NB4 (cell line): ENCODE measurements around the gene HPSE.

Source experiments
- MYC ChIP-seq: IDR thresholded peaks from 2 replicates; pipeline ENCODE4 v1.6.1; 2011; ENCODE audit warnings: low read depth, low read length
- POLR2A ChIP-seq: IDR thresholded peaks from 2 replicates; pipeline ENCODE4 v1.6.1; 2011; ENCODE audit warnings: mild to moderate bottlenecking; ENCODE audit not compliant: insufficient read length; ENCODE audit errors: extremely low read depth
- TF ChIP-seq, protein P1 (sequence below): IDR thresholded peaks from one replicate; pipeline ENCODE4 v1.5.1; 2012; ENCODE audit warnings: low read depth, low read length
- TF ChIP-seq, protein P2 (sequence below): IDR thresholded peaks from 2 replicates; pipeline ENCODE4 v1.6.1; 2011; ENCODE audit warnings: low read depth, low read length

DNA sequence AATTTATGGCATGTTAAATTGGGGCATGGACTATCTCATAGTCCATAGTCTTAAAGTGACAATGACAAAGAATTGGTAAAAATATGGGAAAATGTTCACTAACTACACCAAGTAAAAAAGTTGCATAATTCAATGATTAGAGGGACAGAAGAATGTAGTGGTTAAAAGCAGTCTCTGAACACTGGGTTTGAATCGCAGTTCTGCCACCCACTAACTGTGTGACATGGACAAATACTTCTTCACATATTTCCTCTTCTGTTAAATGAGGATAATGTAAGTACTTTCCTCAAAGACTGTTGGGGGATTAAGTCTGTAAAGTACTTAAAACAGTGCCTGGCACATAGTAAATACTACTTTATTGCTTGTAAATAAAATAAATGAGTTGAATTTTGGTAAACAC is 65.4 kb downstream of the HPSE start:
- TF ChIP-seq, protein P1, sequence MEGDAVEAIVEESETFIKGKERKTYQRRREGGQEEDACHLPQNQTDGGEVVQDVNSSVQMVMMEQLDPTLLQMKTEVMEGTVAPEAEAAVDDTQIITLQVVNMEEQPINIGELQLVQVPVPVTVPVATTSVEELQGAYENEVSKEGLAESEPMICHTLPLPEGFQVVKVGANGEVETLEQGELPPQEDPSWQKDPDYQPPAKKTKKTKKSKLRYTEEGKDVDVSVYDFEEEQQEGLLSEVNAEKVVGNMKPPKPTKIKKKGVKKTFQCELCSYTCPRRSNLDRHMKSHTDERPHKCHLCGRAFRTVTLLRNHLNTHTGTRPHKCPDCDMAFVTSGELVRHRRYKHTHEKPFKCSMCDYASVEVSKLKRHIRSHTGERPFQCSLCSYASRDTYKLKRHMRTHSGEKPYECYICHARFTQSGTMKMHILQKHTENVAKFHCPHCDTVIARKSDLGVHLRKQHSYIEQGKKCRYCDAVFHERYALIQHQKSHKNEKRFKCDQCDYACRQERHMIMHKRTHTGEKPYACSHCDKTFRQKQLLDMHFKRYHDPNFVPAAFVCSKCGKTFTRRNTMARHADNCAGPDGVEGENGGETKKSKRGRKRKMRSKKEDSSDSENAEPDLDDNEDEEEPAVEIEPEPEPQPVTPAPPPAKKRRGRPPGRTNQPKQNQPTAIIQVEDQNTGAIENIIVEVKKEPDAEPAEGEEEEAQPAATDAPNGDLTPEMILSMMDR, result no peak
- TF ChIP-seq, protein P2, sequence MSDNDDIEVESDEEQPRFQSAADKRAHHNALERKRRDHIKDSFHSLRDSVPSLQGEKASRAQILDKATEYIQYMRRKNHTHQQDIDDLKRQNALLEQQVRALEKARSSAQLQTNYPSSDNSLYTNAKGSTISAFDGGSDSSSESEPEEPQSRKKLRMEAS, result no peak
- TF ChIP-seq POLR2A, result no peak
- no peak for TF ChIP-seq MYC
